ENCODE data around the gene SUCLG2. TPM values are rescaled to one million over a fixed set of nuclear protein-coding genes. Genes with fewer than 3 reads are reported as not detected.

Gene SUCLG2
- total and polyA plus RNA-seq, 2 of the 4 experiments (the other 2 are of a cell fraction): 26.8 to 34.6 TPM

- CTCF ChIA-PET: no interaction called here
- H3K9me1 ChIP-seq (ENCODE audit: insufficient read depth, low read length): no peaks in the 10 kb centered on the region
- dilution Hi-C loops (cut with HindIII; ENCODE audit: low sequenced_read_pairs, unreplicated experiment): no loop called here
These were observed 29.1 kb upstream of the SUCLG2 start for GRCh38 chr3:67683522-67683921.

More at GRCh38 chr3:67683522-67683921, 29.1 kb upstream of the SUCLG2 start:
- H3K4me2 ChIP-seq (ENCODE audit: low read depth, low read length): no peak overlapping the region
- no peak overlapping the region for H2BK5ac ChIP-seq (ENCODE audit: low read depth, low read length, poor library complexity, severe bottlenecking)
- no peak overlapping the region for H3K4ac ChIP-seq (ENCODE audit: low read depth, low read length)
- H3K18ac ChIP-seq (ENCODE audit: low read depth, low read length): no peak overlapping the region
- H2AFZ ChIP-seq (replicated peaks; ENCODE audit: low read length, poor library complexity): no peak overlapping the region
- H4K8ac ChIP-seq (ENCODE audit: low read depth in 2 of 2, low read length in 2 of 2): no peak overlapping the region
- no peaks in the 10 kb centered on the region for H3K79me1 ChIP-seq (ENCODE audit: low read depth in 1 of 2, low read length in 2 of 2)
- no TSS peak for BruUV-seq (replicated peaks)
- no peak overlapping the region for H2BK15ac ChIP-seq (ENCODE audit: low read depth, low read length)
- H3K56ac ChIP-seq (ENCODE audit: extremely low read depth, insufficient read depth, low read length): no peak overlapping the region
- POLR2A ChIA-PET (ENCODE audit: unreplicated experiment): no interaction called here
- H4K20me1 ChIP-seq (ENCODE audit: insufficient read depth, low read length): no peaks in the 10 kb centered on the region
- H3K4me1 ChIP-seq (ENCODE audit: control insufficient read depth, insufficient read depth, low read length): no peaks in the 10 kb centered on the region
- H3K27ac ChIP-seq (ENCODE audit: insufficient read depth, low read length): no peak overlapping the region
- intact Hi-C loops (cut with micrococcal nuclease): no loop called here
- ATAC-seq (ENCODE audit: low read depth): no peak
- H3K9me3 ChIP-seq (ENCODE audit: control insufficient read depth, insufficient read depth, low read length): no peaks in the 10 kb centered on the region
- in situ Hi-C loops (cut with MboI; ENCODE audit: low sequenced_read_pairs): no loop called here
- no peaks in the 10 kb centered on the region for H3K27me3 ChIP-seq (ENCODE audit: control insufficient read depth, insufficient read depth, low read length)
- no peak overlapping the region for H3K14ac ChIP-seq (replicated peaks; ENCODE audit: low read depth, low read length)
- H4K91ac ChIP-seq (ENCODE audit: insufficient read depth, low read depth, low read length): no peak overlapping the region
- TF ChIP-seq CHD1 (IDR thresholded peaks at IDR 0.05; ENCODE audit: low read depth, low read length) (no peak), MXI1 (IDR thresholded peaks at IDR 0.05; ENCODE audit: borderline replicate concordance, low read depth, low read length) (no peak), POLR2A (IDR thresholded peaks at IDR 0.05; ENCODE audit: low read depth, low read length) (no peak), BHLHE40 (IDR thresholded peaks at IDR 0.05; ENCODE audit: low read depth, low read length) (no peak), RCOR1 (IDR thresholded peaks at IDR 0.05; ENCODE audit: insufficient replicate concordance, low read length) (no peak), NFE2L2 (IDR thresholded peaks at IDR 0.05; ENCODE audit: low read depth, low read length) (no peak)
- DNase-seq: no peak
- H3K9ac ChIP-seq (ENCODE audit: low read depth, low read length): no peak overlapping the region
- no peak overlapping the region for H2BK20ac ChIP-seq (ENCODE audit: low read depth, low read length)
- no peak overlapping the region for H2BK120ac ChIP-seq (ENCODE audit: low read depth, low read length)
- H2AK9ac ChIP-seq (replicated peaks; ENCODE audit: low read depth, low read length, poor library complexity): no peak overlapping the region
- no peak overlapping the region for H4K5ac ChIP-seq (ENCODE audit: low read depth, low read length)
- no peak overlapping the region for H2AK5ac ChIP-seq (ENCODE audit: low read depth, low read length)
- H3K4me3 ChIP-seq (ENCODE audit: insufficient read depth, low read depth, low read length): no peak overlapping the region
- no peaks in the 10 kb centered on the region for H3K36me3 ChIP-seq (ENCODE audit: control insufficient read depth, insufficient read depth, low read length)
- H3K23ac ChIP-seq (ENCODE audit: low read depth, low read length): no peak overlapping the region

Data from IMR-90 (cell line).